Activated naive CD4-positive, alpha-beta T cell treated with anti-CD3 and anti-CD28 coated beads, Interleukin-2, amount 50 U/mL, for 24 hours (primary cell): Measurements from ENCODE around the gene LYSMD4.

Source experiments
- H3K27ac Mint-ChIP-seq: one replicate; pipeline ENCODE4 v1.8.0; 2021; ENCODE audit warnings: mild to moderate bottlenecking, mixed read lengths
- H3K27me3 Mint-ChIP-seq: one replicate; pipeline ENCODE4 v1.8.0; 2021; ENCODE audit warnings: mixed read lengths
- H3K36me3 Mint-ChIP-seq: one replicate; pipeline ENCODE4 v1.8.0; 2021; ENCODE audit warnings: mixed read lengths
- H3K4me1 Mint-ChIP-seq: one replicate; pipeline ENCODE4 v1.8.0; 2021; ENCODE audit warnings: mixed read lengths
- H3K4me3 Mint-ChIP-seq: one replicate; pipeline ENCODE4 v1.8.0; 2021; ENCODE audit warnings: mild to moderate bottlenecking, mixed read lengths
- H3K9me3 Mint-ChIP-seq: one replicate; pipeline ENCODE4 v1.8.0; 2021; ENCODE audit warnings: mixed read lengths

LYSMD4 gene

DNA sequence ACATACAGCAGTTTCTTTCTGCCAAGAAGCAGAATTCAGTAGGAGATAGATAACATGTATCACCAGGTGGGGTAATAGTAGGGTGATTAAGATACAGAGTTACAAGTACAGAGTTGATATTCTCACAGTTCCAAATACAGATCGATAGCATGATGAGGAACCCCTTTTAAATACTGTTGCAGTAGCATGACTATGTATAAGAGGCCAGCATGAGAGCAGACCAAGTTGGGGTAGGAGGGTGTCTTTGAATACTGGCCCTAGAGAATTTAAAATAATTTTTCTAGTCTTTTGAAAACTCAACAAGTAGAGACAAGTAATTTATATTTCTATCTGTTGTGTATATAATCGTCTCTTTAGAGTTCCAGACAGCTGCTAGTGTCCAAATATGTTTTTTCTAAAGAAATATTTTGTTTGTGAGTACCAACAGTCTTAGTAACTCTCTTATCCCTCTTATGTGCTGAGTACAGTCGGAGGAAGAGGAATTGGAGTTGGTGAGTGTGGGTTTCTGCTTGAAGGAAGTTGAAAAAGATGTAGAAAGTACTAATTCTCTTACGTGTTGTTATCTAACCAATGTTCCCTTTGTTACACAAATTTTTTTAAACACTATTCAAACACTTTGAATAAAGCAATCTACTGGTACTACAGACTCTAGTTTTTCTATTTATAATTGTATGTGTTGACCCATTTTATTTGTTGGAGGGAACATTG lies 30.2 kb downstream of the LYSMD4 start:
- peak overlapping the region; percentile 73 for H3K27ac Mint-ChIP-seq
- no peaks in the 10 kb centered on the region for H3K36me3 Mint-ChIP-seq
- H3K27me3 Mint-ChIP-seq, result no peaks in the 10 kb centered on the region
- peak overlapping the region; percentile 2 for H3K4me3 Mint-ChIP-seq
- H3K4me1 Mint-ChIP-seq, result peaks cover 46% of the 10 kb centered on the region
- no peaks in the 10 kb centered on the region for H3K9me3 Mint-ChIP-seq

DNA sequence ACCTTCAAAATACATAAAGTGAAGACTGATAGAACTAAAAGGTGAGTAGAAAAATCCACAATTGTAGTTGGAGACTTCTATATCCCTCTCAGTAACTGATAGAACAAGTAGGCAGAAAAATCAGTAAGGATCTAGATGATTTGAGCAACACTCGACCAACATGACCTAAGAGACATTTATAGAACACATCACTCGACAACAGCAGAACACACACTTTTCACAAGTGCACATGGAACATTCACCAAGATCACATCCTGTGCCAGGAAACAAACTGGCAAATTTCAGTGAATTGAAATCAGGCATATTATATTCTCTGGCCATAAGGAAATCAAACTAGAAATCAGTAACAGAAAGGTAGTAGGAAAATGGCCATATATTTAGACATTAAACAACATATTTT lies 37.1 kb downstream of the LYSMD4 start:
- Mint-ChIP-seq H3K9me3 (no peaks in the 10 kb centered on the region), H3K36me3 (peaks cover 19% of the 10 kb centered on the region), H3K4me1 (no peaks in the 10 kb centered on the region), H3K27ac (no peak overlapping the region), H3K4me3 (no peak overlapping the region), H3K27me3 (no peaks in the 10 kb centered on the region)

DNA sequence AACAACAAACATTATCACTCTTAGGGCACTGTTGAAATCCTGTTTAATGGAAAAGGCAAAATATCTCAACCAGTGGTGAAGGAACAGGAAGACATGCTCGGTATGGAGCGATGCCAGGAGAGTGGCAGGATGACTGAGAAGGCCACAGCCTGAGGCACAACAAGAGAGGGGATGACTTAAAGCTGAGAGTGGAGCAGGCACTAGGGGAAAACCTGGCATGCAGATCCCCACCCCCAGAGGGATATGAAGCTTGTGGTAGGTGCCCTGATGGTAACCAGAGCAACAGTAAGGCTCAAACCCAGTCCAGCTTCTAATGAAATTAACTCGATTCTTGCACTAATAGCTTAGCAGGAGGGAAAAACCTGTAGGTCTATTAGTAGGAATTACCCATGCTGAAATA lies 40.4 kb downstream of the LYSMD4 start:
- Mint-ChIP-seq H3K4me1 (no peaks in the 10 kb centered on the region), H3K27me3 (no peaks in the 10 kb centered on the region), H3K9me3 (no peaks in the 10 kb centered on the region), H3K4me3 (no peak overlapping the region), H3K27ac (no peak overlapping the region), H3K36me3 (peaks cover 29% of the 10 kb centered on the region)

DNA sequence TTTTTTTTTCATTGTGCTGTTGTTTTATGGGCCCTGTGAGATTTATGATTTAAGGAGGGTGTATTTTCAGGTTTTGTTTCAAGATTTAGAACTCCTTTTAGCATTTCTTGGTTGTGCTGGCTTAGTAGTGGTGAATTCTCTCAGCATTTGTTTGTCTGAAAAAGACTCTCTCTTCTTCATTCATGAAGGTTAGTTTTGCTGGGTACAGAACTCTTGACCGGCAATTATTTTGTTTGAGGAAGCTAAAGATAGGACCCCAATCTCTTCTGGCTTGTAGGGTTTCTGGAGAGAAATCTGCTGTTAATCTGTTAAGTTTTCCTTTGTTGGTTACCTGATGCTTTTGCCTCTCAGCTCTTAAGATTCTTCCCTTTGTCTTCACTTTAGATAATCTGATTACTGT lies 46.9 kb downstream of the LYSMD4 start:
- Mint-ChIP-seq H3K36me3 (peaks cover 35% of the 10 kb centered on the region), H3K4me1 (peaks cover 52% of the 10 kb centered on the region), H3K27me3 (no peaks in the 10 kb centered on the region)

DNA sequence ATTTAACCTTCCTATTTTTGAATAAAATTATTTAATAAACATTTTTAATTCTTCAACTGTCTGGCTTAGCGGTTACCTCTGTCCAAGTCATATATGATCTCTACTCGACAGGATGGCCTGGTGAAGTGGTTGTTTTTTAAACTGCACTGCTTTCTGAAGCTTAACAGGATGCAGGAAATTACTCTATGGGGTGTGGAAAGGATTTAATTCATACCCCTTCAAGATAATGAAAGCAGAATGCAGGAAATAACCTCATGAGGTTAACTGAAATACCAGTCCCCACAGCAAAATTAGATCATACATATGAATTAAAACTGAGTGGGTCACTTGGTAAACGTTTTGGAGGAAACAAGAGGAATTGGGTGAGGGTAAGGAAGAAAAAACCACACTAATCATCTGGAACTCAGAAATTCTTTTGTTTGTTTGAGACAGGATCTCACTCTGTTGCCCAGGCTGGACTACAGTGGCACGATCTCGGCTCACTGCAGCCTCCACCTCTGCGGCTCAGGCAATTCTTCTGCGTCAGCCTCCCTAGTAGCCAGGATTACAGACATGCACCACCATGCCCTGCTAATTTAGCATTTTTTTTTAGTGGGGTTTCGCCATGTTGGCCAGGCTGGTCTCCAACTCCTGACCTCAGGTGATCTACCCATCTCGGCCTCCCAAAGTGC lies 50.1 kb downstream of the LYSMD4 start:
- no peaks in the 10 kb centered on the region for H3K27me3 Mint-ChIP-seq
- no peaks in the 10 kb centered on the region for H3K9me3 Mint-ChIP-seq
- H3K4me1 Mint-ChIP-seq, result peaks cover 60% of the 10 kb centered on the region
- H3K36me3 Mint-ChIP-seq, result peaks cover 30% of the 10 kb centered on the region
- H3K27ac Mint-ChIP-seq, result peak overlapping the region; percentile 94
- H3K4me3 Mint-ChIP-seq, result peak overlapping the region; percentile 59

More for the DNA sequence above, 46.9 kb downstream of the LYSMD4 start:
- H3K9me3 Mint-ChIP-seq, result no peaks in the 10 kb centered on the region
- no peak overlapping the region for H3K4me3 Mint-ChIP-seq
- peak overlapping the region; percentile 32 for H3K27ac Mint-ChIP-seq

DNA sequence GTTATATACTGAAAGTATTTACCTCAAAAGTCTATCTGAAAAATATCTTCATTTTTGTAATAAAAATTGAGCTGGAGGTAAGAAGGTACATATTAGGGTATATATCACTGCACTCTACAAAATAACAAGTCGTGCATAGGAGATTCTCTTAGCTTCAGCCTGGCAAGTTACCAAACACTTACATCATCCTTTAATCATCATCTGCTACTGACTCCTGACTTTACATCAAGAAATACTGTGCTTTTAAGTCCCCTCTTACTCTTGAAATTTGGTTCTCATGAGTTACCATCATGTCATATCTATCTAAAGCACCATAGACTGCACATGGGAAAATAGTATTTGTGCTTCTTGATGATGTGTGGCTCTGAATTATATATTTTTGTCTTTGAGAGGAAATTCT lies 50.8 kb downstream of the LYSMD4 start:
- Mint-ChIP-seq H3K4me1 (peaks cover 58% of the 10 kb centered on the region), H3K4me3 (no peak overlapping the region), H3K27ac (peak overlapping the region; percentile 68), H3K9me3 (no peaks in the 10 kb centered on the region), H3K36me3 (peaks cover 29% of the 10 kb centered on the region), H3K27me3 (no peaks in the 10 kb centered on the region)

DNA sequence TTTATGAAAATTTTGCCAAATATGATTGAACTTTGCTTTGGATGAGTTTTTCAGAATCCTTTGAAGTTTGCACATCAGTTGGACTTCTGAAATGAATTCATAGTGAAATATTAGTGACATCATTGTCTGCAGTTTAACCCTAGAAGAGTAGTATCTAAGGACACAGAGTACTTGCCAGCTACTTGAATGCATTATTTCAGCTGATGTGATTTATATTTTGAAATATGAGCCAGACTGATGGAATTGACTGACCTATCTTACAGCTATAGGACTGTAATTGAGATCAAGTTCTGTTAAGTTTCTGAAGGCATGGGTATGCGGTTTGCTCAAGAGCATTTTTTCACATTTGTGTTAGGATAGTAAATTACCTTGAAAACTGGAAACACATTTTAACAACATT lies 51.2 kb downstream of the LYSMD4 start:
- peak overlapping the region; percentile 68 for H3K27ac Mint-ChIP-seq
- no peaks in the 10 kb centered on the region for H3K9me3 Mint-ChIP-seq
- peaks cover 56% of the 10 kb centered on the region for H3K4me1 Mint-ChIP-seq
- H3K4me3 Mint-ChIP-seq, result no peak overlapping the region
- peaks cover 33% of the 10 kb centered on the region for H3K36me3 Mint-ChIP-seq
- no peaks in the 10 kb centered on the region for H3K27me3 Mint-ChIP-seq

DNA sequence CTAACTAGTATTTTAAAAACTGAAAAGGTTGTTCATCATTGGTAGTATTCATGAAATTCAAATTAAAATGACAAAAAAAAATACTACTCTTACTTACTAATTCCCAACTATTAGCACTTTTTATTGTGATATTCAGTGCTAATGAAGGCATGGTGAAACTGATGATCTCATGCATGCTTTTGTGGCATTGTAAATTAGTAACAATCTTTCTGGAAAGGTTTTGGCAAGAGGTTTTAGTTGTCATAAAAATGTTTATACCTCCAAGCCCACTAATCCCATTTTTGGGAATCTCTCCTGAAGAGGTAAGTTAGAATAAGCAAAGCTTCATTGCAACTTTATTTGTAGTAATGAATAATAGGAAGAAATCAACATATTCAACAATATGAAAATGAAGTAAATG lies 53.0 kb downstream of the LYSMD4 start:
- Mint-ChIP-seq H3K27me3 (no peaks in the 10 kb centered on the region), H3K4me1 (peaks cover 45% of the 10 kb centered on the region), H3K27ac (peak overlapping the region; percentile 62), H3K9me3 (no peaks in the 10 kb centered on the region), H3K36me3 (peaks cover 23% of the 10 kb centered on the region), H3K4me3 (no peak overlapping the region)

DNA sequence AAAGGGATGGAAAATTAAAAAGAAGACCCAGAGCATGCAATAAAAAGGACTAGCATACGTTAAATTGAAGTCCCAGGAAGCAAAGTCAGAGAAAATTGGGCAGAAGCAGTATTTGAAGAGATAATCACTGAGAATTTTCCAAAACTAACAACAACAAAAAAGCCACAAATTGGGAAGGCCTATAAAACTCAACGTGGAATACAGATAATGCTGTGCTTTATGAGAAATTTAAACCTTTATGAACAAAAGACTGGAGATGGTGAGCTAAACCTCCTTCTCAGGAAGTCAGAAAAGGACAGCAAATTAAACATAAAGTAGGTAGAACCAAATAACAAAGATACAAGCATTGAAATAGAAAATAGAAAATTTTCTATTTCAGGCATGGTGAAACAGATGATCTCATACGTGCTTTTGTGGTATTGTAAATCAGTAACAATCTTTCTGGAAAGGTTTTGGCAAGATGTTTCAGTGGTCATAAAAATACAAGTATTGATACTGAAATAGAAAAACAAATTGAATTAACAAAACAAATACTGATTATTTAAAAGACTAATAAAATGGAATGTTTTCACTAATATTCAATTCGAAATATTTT lies 55.6 kb downstream of the LYSMD4 start:
- peaks cover 19% of the 10 kb centered on the region for H3K4me1 Mint-ChIP-seq
- H3K27ac Mint-ChIP-seq, result peak overlapping the region; percentile 82
- H3K36me3 Mint-ChIP-seq, result peaks cover 23% of the 10 kb centered on the region
- H3K9me3 Mint-ChIP-seq, result no peaks in the 10 kb centered on the region
- H3K4me3 Mint-ChIP-seq, result no peak overlapping the region
- H3K27me3 Mint-ChIP-seq, result no peaks in the 10 kb centered on the region
